Kidney (tissue), 14 donors: ENCODE data around the gene MRPS10. TPM values are rescaled to one million over a fixed set of nuclear protein-coding genes. Genes with fewer than 3 reads are reported as not detected.

Source experiments
- DNase-seq, 5 donors: peaks; one replicate each; pipeline ENCODE4 v3.0.0-alpha.2; 2013 to 2020
- FAIRE-seq: peaks from 2 replicates; lab custom pipeline; 2012; peaks lifted over from hg19 to GRCh38; lab: Jason Lieb, UNC
- H3K27ac ChIP-seq, 2 donors: one replicate each; pipeline ENCODE4 v1.7.0; 2013; ENCODE audit warnings: low read depth in 2 of 2, low read length in 2 of 2, inconsistent platforms in 1 of 2
- H3K27me3 ChIP-seq: one replicate; pipeline ENCODE4 v1.7.1; 2013; ENCODE audit warnings: low read length, inconsistent platforms; ENCODE audit not compliant: control insufficient read depth, insufficient read depth
- H3K36me3 ChIP-seq, 3 donors: one replicate each; pipeline versions ENCODE4 v1.7.0 to v1.7.1; 2013; ENCODE audit warnings: low read length in 3 of 3, control low read depth in 1 of 3, inconsistent platforms in 1 of 3; ENCODE audit not compliant: insufficient read depth in 3 of 3, control insufficient read depth in 2 of 3
- H3K4me1 ChIP-seq, 3 donors: one replicate each; pipeline versions ENCODE4 v1.7.0 to v1.7.1; 2013; ENCODE audit warnings: low read length in 3 of 3, inconsistent platforms in 1 of 3, low read depth in 1 of 3; ENCODE audit not compliant: control insufficient read depth in 2 of 3, insufficient read depth in 2 of 3
- H3K4me3 ChIP-seq, 3 donors: one replicate each; pipeline versions ENCODE4 v1.7.0 to v1.8.1; 2013; ENCODE audit warnings: low read length in 3 of 3, control low read depth in 1 of 3, inconsistent platforms in 1 of 3
- H3K9ac ChIP-seq, 3 donors: one replicate each; pipeline versions ENCODE4 v1.7.0 to v1.7.1; 2013; ENCODE audit warnings: low read length in 3 of 3, control low read depth in 1 of 3, inconsistent platforms in 1 of 3
- H3K9me3 ChIP-seq, 3 donors: one replicate each; pipeline versions ENCODE4 v1.7.0 to v1.7.1; 2013; ENCODE audit warnings: low read length in 3 of 3, control low read depth in 1 of 3, inconsistent platforms in 1 of 3; ENCODE audit not compliant: control insufficient read depth in 2 of 3, insufficient read depth in 1 of 3
- intact Hi-C: fragments of 100-400 bp; cut with DNase I; formaldehyde crosslinking; loops from one replicate; pipeline ENCODE4 v1.11.1; 2022
- polyA plus RNA-seq: library from polyadenylated mRNA; stranded (reverse); fragments of 350-450 nt; fragmentation: Illumina TruSeq; extraction: RNeasy Lipid Tissue Mini Kit (QIAGEN cat#74804); gene quantifications from one replicate; pipeline ENCODE4 v1.2.3, GENCODE V29; 2014; ENCODE audit warnings: low read depth, low replicate concordance; ENCODE audit not compliant: insufficient read depth
- total RNA-seq: library from RNA; stranded (reverse); fragmentation: NEBNext Ultra II Directional; extraction: Animal tissue kit (Norgen Biotek cat#: 25700); gene quantifications from one replicate; pipeline ENCODE4 v1.2.1, GENCODE V29; 2021
- TF ChIP-seq, protein P1 (sequence below): IDR thresholded peaks from 3 replicates; pipeline ENCODE4 v1.5.1; 2012; ENCODE audit warnings: mild to moderate bottlenecking, moderate library complexity, borderline replicate concordance; ENCODE audit not compliant: insufficient read depth; ENCODE audit errors: extremely low read depth
- donor health status: control.
- donor health status: control.
- donor health status: control.
- donor health status: control.
- donor health status: control.
- donor health status: DM: yes; HTN: yes; CAD: no.
- donor health status: Normal renal cell carcinoma (clear cell type).

The MRPS10 gene
- total and polyA plus RNA-seq, 2 donors from 2014 or later, result 28.0 to 39.6 TPM

- FAIRE-seq, result no peak
These were observed 10.6 kb upstream of the MRPS10 start for GRCh38 chr6:42228305-42228704.

DNA sequence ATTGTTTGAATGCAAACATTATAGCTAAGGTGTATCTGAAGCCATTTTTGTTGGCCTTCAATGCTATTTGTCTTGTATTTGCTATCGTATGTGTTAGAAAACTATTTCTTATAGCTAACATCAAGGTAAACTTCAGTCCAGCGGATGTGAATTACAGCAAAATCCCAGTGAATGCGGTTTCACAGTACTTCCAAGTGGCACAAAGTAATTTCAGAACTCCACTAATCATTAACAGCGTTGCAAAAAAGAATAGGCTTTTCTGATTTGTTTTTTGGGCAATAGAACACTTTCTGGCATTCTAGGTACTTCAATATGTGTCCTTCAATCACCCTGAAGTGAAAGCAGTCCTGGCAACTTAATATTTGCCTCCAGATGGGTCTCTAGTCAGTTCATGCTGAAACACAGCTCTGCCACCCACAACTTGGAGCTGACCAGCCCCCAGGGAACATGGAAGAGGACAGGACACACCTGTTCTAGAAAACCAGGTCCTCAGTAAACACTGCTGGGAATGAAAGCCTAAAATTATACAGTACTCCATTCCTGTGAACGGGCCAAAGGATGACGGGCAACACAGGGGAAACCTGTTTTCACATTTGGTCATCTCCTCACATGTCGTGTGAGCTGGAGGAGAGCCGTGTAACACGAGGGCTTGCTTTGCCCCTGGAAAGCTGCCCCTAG, 9.7 kb upstream of the MRPS10 start:
- peak overlapping the region in 1 of 3 donors; percentile 23 for H3K4me3 ChIP-seq
- no peaks in the 10 kb centered on the region for H3K9me3 ChIP-seq
- H3K9ac ChIP-seq, result peak overlapping the region in 1 of 3 donors; percentile 55
- intact Hi-C loops, result no loop called here
- FAIRE-seq, result no peak
- no peaks in the 10 kb centered on the region for H3K27me3 ChIP-seq
- TF ChIP-seq, protein P1, sequence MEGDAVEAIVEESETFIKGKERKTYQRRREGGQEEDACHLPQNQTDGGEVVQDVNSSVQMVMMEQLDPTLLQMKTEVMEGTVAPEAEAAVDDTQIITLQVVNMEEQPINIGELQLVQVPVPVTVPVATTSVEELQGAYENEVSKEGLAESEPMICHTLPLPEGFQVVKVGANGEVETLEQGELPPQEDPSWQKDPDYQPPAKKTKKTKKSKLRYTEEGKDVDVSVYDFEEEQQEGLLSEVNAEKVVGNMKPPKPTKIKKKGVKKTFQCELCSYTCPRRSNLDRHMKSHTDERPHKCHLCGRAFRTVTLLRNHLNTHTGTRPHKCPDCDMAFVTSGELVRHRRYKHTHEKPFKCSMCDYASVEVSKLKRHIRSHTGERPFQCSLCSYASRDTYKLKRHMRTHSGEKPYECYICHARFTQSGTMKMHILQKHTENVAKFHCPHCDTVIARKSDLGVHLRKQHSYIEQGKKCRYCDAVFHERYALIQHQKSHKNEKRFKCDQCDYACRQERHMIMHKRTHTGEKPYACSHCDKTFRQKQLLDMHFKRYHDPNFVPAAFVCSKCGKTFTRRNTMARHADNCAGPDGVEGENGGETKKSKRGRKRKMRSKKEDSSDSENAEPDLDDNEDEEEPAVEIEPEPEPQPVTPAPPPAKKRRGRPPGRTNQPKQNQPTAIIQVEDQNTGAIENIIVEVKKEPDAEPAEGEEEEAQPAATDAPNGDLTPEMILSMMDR, result no peak
- peak in 1 of 5 donors; percentile 14 for DNase-seq
- peak overlapping the region; percentile 44 to 73 for H3K27ac ChIP-seq
- no peaks in the 10 kb centered on the region for H3K36me3 ChIP-seq
- peaks cover 7 to 18% (median 12%) of the 10 kb centered on the region in 3 donors for H3K4me1 ChIP-seq

More at GRCh38 chr6:42228305-42228704, 10.6 kb upstream of the MRPS10 start:
- TF ChIP-seq, protein P1, result no peak
- Histone ChIP-seq H3K9ac (no peak overlapping the region), H3K36me3 (no peaks in the 10 kb centered on the region), H3K4me1 (peaks cover 7 to 18% (median 12%) of the 10 kb centered on the region in 3 donors), H3K27ac (no peak overlapping the region), H3K4me3 (no peak overlapping the region), H3K9me3 (no peaks in the 10 kb centered on the region), H3K27me3 (no peaks in the 10 kb centered on the region)
- intact Hi-C loops, result no loop called here
- no peak for DNase-seq

DNA sequence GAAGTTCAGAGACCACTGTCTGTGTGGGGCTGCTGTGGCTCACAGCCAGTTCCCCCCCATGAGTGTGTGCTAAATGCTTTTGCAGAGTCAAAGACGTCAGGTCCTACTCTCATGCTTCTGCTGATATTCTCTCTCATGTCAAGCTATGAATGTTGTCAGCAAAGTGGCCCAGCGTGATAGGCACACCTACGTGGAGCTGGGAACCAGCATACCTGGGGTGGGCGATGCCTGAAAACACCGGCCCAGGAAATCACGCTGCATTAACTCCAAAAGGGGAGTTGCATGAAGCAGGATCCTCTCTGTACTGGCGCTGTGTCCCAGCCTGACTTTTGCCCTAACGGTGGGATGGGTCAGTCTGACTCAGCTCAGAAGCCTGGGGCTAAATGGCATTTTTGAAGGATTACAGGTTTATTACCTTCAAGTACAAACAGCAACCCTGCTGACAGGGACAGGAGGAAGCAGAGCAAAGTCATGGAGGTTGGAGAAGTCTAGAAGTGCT, 9.0 kb upstream of the MRPS10 start:
- Histone ChIP-seq H3K4me3 (peak overlapping the region in 1 of 3 donors; percentile 23), H3K9me3 (no peaks in the 10 kb centered on the region), H3K27me3 (no peaks in the 10 kb centered on the region), H3K27ac (peak overlapping the region; percentile 44 to 73), H3K9ac (peak overlapping the region in 1 of 3 donors; percentile 55), H3K36me3 (no peaks in the 10 kb centered on the region), H3K4me1 (peaks cover 7 to 18% (median 12%) of the 10 kb centered on the region in 3 donors)
- intact Hi-C loops, result no loop called here
- TF ChIP-seq, protein P1, result no peak
- DNase-seq, result peak in 4 of 5 donors; percentile 27 to 86 (median 46)
- FAIRE-seq, result no peak
